Measurements from ENCODE around the gene IDH3G. TPM values are rescaled to one million over a fixed set of nuclear protein-coding genes. Genes with fewer than 3 reads are reported as not detected.

The IDH3G gene
- total RNA-seq, 1 experiment from 2014 or later, result 43.2 TPM

DNA sequence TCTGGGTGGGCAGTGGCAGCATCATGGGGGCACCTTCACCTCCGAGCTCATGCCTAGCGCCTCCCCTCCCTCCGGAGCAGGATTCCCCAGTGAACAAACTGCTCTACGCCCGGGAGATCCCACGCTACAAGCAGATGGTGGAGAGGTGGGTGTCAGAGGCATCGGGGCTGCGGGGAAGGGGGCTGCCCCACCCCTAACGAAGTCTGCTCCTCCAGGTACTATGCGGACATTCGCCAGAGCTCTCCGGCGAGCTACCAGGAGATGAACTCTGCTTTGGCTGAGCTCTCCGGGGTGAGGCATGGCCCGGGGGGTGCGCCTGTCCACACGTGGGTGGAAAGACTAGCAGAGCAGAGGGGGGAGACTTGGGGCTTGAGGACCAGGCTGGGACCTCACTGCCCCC lies 16.0 kb downstream of the IDH3G start:
- Histone ChIP-seq H4K91ac (ENCODE audit: insufficient read length, low read depth, low read length) (no peak overlapping the region), H4K8ac (replicated peaks; ENCODE audit: insufficient read length, low read depth, low read length) (no peak overlapping the region), H2AFZ (ENCODE audit: low read length) (no peak overlapping the region), H4K20me1 (ENCODE audit: control insufficient read depth, insufficient read depth, insufficient read length) (no peaks in the 10 kb centered on the region), H4K5ac (ENCODE audit: insufficient read length, low read depth, low read length) (no peak overlapping the region), H3K4me2 (ENCODE audit: insufficient read depth, insufficient read length, low read length) (no peak overlapping the region), H3K27me3 (ENCODE audit: insufficient read depth, low read length) (no peaks in the 10 kb centered on the region), H2BK5ac (ENCODE audit: insufficient read length, low read length) (no peak overlapping the region), H3K23ac (ENCODE audit: insufficient read length, low read depth, low read length) (no peak overlapping the region), H3K9ac (ENCODE audit: extremely low read depth, insufficient read length, low read length) (no peak overlapping the region), H3K4ac (ENCODE audit: low read depth, low read length) (no peak overlapping the region), H3K14ac (ENCODE audit: insufficient read depth, low read length) (no peak overlapping the region), H3K27ac (ENCODE audit: insufficient read length, low read depth, low read length) (no peak overlapping the region), H3K56ac (ENCODE audit: insufficient read length, low read depth, low read length) (no peak overlapping the region), H3K18ac (ENCODE audit: insufficient read length, low read depth, low read length) (no peak overlapping the region), H2BK12ac (ENCODE audit: insufficient read length, low read depth, low read length) (no peak overlapping the region), H3K9me3 (ENCODE audit: control insufficient read depth, low read depth, low read length) (no peaks in the 10 kb centered on the region), H2AK5ac (ENCODE audit: insufficient read length, low read length) (no peak overlapping the region), H2BK15ac (ENCODE audit: low read depth, low read length) (no peak overlapping the region), H2BK20ac (ENCODE audit: low read depth, low read length, poor library complexity, severe bottlenecking) (no peak overlapping the region), H2BK120ac (ENCODE audit: low read depth, low read length, poor library complexity, severe bottlenecking) (no peak overlapping the region), H3K79me1 (ENCODE audit: insufficient read depth, low read depth, low read length, poor library complexity, severe bottlenecking) (no peaks in the 10 kb centered on the region), H3K4me1 (ENCODE audit: insufficient read depth, low read length) (no peaks in the 10 kb centered on the region), H3K23me2 (ENCODE audit: insufficient read length, low read depth, low read length, poor library complexity, severe bottlenecking) (no peaks in the 10 kb centered on the region), H3K79me2 (ENCODE audit: insufficient read depth, low read length) (no peaks in the 10 kb centered on the region), H3T11ph (ENCODE audit: low read length) (no peak overlapping the region)
- Mint-ChIP-seq H3K4me3 (no peak overlapping the region), H3K27ac (no peak overlapping the region), H3K27me3 (ENCODE audit: low read depth) (peaks cover 2% of the 10 kb centered on the region; the same call in 1 of the 2 replicates), H3K4me1 (peaks cover 4 to 8% of the 10 kb centered on the region in 2 experiments), H3K36me3 (ENCODE audit: insufficient read depth in 1 of 3, low read depth in 3 of 3) (peaks cover 0 to 5% (median 3%) of the 10 kb centered on the region in 3 experiments; a peak in 5 of 7 replicates), H3K9me3 (peaks cover 26 to 45% of the 10 kb centered on the region in 2 experiments)
- no peak for DNase-seq
- TF ChIP-seq, protein P1, sequence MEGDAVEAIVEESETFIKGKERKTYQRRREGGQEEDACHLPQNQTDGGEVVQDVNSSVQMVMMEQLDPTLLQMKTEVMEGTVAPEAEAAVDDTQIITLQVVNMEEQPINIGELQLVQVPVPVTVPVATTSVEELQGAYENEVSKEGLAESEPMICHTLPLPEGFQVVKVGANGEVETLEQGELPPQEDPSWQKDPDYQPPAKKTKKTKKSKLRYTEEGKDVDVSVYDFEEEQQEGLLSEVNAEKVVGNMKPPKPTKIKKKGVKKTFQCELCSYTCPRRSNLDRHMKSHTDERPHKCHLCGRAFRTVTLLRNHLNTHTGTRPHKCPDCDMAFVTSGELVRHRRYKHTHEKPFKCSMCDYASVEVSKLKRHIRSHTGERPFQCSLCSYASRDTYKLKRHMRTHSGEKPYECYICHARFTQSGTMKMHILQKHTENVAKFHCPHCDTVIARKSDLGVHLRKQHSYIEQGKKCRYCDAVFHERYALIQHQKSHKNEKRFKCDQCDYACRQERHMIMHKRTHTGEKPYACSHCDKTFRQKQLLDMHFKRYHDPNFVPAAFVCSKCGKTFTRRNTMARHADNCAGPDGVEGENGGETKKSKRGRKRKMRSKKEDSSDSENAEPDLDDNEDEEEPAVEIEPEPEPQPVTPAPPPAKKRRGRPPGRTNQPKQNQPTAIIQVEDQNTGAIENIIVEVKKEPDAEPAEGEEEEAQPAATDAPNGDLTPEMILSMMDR (conservative IDR thresholded peaks at IDR 0.05), result no peak
- no CpG with 5 or more reads among the region's 17 CpGs for WGBS (ENCODE audit: extremely low coverage, insufficient read length, low lambda C conversion rate)

All from H9 (cell line).